ENCODE results near the gene ZNF853.

ZNF853 gene

DNA sequence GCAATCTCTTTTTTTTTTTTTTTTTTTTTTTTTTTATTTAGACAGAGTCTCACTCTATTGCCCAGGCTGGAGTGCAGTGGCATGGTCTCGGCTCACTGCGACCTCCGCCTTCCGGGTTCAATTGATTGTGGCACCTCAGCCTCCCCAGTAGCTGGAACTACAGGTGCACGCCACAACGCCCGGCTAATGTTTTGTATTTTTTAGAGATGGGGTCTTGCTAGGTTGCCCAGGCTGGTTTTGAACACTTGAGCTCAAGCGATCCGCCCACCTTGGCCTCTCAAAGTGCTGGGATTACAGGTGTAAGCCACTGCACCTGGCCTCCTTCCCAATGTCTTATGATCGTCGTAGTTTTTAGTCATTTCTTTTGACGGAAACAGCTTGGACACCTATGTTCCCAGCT, 6.6 kb upstream of the ZNF853 start:
- DNase-seq (ENCODE audit: low spot score), result no peak
- TF ChIP-seq, protein P1, sequence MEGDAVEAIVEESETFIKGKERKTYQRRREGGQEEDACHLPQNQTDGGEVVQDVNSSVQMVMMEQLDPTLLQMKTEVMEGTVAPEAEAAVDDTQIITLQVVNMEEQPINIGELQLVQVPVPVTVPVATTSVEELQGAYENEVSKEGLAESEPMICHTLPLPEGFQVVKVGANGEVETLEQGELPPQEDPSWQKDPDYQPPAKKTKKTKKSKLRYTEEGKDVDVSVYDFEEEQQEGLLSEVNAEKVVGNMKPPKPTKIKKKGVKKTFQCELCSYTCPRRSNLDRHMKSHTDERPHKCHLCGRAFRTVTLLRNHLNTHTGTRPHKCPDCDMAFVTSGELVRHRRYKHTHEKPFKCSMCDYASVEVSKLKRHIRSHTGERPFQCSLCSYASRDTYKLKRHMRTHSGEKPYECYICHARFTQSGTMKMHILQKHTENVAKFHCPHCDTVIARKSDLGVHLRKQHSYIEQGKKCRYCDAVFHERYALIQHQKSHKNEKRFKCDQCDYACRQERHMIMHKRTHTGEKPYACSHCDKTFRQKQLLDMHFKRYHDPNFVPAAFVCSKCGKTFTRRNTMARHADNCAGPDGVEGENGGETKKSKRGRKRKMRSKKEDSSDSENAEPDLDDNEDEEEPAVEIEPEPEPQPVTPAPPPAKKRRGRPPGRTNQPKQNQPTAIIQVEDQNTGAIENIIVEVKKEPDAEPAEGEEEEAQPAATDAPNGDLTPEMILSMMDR (IDR thresholded peaks at IDR 0.05; ENCODE audit: extremely low read depth, missing control alignments), result no peak

DNA sequence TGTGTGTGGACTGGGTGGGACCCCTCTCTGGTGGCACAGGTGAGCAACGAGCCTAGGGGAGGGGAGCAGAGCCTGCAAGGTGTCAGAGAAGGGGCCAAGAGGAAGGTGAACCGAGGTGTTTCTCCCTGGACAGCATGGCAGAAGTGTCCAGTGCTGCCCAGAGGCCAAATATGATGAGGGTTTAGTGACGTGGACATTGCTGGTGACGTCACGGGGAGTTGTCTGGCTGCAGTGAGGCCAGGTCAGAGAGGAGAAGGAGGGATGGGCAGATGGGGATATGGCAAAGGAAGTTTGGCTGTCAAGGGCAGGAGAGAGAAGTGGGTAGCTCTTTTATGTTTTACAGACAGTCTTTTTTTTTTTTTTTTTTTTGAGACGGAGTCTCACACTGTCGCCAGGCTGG, 2.6 kb upstream of the ZNF853 start:
- DNase-seq (ENCODE audit: low spot score), result no peak
- TF ChIP-seq, protein P1 (IDR thresholded peaks at IDR 0.05; ENCODE audit: extremely low read depth, missing control alignments), result no peak

DNA sequence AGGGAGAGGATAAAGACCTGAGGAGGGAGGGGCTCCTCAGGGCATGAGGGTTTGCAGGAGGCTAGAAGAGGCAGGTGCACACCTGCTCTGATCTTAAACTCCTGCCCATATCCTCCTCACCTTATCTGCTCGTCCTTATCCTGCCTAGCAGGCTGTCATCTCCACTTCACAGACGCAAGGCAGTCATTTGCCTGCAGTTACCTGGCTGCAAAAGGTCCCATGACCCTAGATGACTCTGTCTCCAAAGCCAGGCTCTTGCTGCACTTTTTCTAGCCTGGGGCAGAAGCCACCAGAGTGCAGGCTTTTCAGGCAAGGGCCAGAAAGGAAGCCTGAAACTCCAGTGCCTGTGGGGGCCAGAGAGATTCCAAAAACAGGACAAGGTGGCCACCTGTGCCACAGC, 1.7 kb upstream of the ZNF853 start:
- TF ChIP-seq, protein P1 (IDR thresholded peaks at IDR 0.05; ENCODE audit: extremely low read depth, missing control alignments), result no peak
- DNase-seq (ENCODE audit: low spot score), result no peak

DNA sequence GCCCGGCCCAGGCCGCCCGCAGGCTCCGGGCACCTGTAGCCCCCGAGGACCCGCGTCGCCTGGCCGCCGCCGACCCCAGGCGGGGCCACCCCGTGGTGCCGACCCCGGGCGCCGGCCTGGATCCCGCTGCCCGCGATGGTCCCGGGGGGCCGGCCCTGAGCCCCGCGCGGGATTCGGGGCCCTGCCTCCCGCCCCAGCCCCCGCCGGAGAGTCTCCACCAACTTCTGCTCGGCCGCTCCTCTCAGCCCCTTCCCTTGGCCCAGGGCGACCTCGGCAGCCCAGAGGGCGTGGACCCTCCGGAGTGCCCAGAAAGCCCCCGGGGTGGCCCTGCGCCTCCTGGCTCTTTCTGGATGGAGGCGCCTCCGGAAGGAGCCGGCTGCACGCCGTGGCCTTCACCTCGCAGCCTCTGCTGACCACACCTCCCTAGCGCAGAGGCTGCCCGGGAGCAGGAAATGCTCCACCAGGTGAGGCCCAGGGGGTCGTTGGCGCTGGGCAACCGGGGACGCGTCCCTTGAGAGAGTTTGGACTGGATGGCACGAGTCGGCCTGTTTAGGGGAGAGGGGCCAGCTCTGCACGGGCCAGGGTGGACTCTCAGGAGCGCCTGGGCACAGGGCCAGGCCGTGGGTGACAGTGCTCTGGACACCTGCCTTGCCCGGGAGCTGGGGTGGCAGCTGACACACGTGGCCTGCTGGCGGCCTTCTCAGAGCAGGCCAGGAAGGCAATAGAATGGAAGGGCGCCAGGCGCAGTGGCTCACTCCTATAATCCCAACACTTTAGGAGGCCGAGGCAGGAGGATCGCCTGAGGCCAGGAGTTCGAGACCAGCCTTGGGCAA, 529 bp downstream of the ZNF853 start:
- DNase-seq (ENCODE audit: low spot score), result no peak
- TF ChIP-seq, protein P1 (IDR thresholded peaks at IDR 0.05; ENCODE audit: extremely low read depth, missing control alignments), result no peak

DNA sequence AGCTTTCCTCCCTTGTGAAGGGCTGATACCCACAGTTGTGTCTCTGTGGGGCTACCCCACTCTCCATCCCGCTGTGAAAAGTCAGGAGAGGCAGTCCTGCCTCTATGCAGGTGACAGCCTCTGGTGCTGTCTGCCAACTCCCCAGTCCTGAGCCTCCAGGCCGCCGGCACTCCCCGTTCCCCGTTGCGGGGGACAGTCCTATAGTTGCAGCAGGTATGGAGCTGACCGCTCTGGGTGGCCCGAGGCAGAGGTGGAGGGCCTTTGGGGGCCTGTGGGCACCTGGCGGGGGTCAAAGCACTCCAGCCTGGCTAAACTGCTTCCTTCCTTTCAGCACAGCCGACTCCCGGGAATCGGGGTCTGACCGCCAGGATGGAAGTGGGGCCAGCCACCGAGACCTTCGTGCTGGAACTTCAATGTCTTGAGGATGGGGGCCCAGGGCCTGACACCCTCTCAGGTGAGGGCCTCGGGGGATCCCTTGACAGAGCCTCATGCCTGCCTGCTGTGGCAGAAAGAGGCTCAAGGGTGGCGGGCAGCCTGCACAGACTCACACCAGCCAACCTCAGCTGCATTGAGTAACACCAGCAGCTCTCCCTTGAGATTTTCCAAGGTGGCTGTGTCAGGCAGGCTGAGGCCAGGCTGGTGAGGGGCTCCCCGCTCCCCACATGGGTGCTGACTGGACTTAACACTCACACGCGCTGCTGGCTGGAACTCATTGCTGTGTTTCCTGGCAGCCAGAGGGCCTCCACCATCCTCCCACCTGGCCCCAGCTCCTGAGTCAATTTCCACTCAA, 1.6 kb downstream of the ZNF853 start:
- TF ChIP-seq, protein P1 (IDR thresholded peaks at IDR 0.05; ENCODE audit: extremely low read depth, missing control alignments), result no peak
- no peak for DNase-seq (ENCODE audit: low spot score)

DNA sequence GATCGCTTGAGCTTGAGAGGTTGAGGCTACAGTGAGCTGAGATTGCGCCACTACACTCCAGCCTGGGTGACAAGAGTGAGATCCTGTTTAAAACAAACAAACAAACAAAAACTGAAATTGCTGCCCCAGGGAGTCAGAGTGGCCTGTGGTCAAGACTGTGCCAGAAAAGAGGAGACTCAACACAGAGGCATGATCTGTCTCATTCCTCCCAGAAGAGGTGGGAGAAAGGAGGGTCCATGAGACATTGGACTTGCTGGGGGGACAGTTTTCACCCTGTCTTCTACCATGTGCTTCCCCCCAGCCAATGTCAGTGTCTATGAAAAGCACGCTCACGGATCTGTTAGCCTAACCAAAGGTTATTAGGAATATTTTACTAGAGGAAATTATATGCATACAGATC, 3.2 kb downstream of the ZNF853 start:
- DNase-seq (ENCODE audit: low spot score), result no peak
- TF ChIP-seq, protein P1 (IDR thresholded peaks at IDR 0.05; ENCODE audit: extremely low read depth, missing control alignments), result no peak

DNA sequence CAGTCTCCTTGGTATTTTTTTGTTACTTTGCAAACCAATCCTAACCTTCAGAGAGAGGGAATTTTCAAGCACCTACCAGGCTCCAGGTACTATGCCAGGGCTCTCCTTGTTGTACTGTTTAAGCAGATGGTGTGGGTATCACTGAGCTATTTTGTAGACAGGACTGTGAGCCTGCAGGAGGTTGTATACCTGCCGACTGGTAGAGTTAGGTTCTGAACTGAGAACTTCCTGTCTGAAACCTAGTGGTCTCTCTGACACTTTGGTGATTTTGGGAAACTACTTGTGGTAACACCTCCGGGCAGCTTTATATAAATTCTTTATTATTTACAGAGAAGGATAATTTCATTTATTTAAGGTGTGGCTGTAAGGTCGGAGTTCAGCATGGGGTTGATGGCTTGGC, 4.6 kb downstream of the ZNF853 start:
- TF ChIP-seq, protein P1 (IDR thresholded peaks at IDR 0.05; ENCODE audit: extremely low read depth, missing control alignments), result no peak
- DNase-seq (ENCODE audit: low spot score), result no peak
